Liver (tissue), 9 donors: Measurements from ENCODE around the gene REEP1. TPM values are rescaled to one million over a fixed set of nuclear protein-coding genes. Genes with fewer than 3 reads are reported as not detected.

Experiments
- DNase-seq: peaks from one replicate; pipeline ENCODE4 v3.0.0-alpha.2; 2017; ENCODE audit warnings: low spot score
- H3K27ac ChIP-seq, 2 donors: one replicate each; pipeline ENCODE4 v1.7.0; 2013; ENCODE audit warnings: inconsistent platforms in 2 of 2, low read length in 2 of 2, control low read depth in 1 of 2, low read depth in 1 of 2, mild to moderate bottlenecking in 1 of 2
- H3K27me3 ChIP-seq, 4 donors: one replicate each; pipeline versions ENCODE4 v1.6.1 to v1.7.0; 2013; ENCODE audit warnings: low read length in 3 of 4, inconsistent platforms in 1 of 4, mild to moderate bottlenecking in 1 of 4, moderate library complexity in 1 of 4; ENCODE audit not compliant: control insufficient read depth in 4 of 4, insufficient read depth in 4 of 4
- H3K36me3 ChIP-seq, 4 donors: one replicate each; pipeline versions ENCODE4 v1.6.1 to v1.7.0; 2013; ENCODE audit warnings: low read length in 3 of 4, mild to moderate bottlenecking in 3 of 4, low read depth in 1 of 4, moderate library complexity in 1 of 4; ENCODE audit not compliant: control insufficient read depth in 4 of 4, insufficient read depth in 3 of 4
- H3K4me1 ChIP-seq, 4 donors: one replicate each; pipeline versions ENCODE4 v1.6.1 to v1.7.0; 2013; ENCODE audit warnings: low read length in 3 of 4, mild to moderate bottlenecking in 3 of 4, moderate library complexity in 1 of 4; ENCODE audit not compliant: control insufficient read depth in 4 of 4, insufficient read depth in 4 of 4
- H3K4me3 ChIP-seq, 3 donors: one replicate each; pipeline versions ENCODE4 v1.6.1 to v1.7.0; 2013; ENCODE audit warnings: low read length in 3 of 3, control low read depth in 1 of 3, low read depth in 1 of 3, mild to moderate bottlenecking in 1 of 3
- H3K9ac ChIP-seq, 2 donors: one replicate each; pipeline ENCODE4 v1.7.0; 2013; ENCODE audit warnings: low read length in 2 of 2, mild to moderate bottlenecking in 2 of 2, moderate library complexity in 2 of 2, control low read depth in 1 of 2, low read depth in 1 of 2
- H3K9me3 ChIP-seq, 4 donors: one replicate each; pipeline versions ENCODE4 v1.6.1 to v1.7.0; 2013; ENCODE audit warnings: low read length in 3 of 4; ENCODE audit not compliant: control insufficient read depth in 4 of 4
- EGR1 ChIP-seq, 2 donors: IDR thresholded peaks; 2 replicates each; pipeline ENCODE4 v1.6.1; 2016 to 2018; ENCODE audit warnings: antibody characterized with exemption in 2 of 2, low read depth in 2 of 2
- HNF4A ChIP-seq, 2 donors: conservative IDR thresholded peaks; 2 replicates each; pipeline ENCODE4 v1.6.1; 2016; ENCODE audit warnings: antibody characterized with exemption in 2 of 2, mild to moderate bottlenecking in 2 of 2
- HNF4G ChIP-seq: IDR thresholded peaks from 2 replicates; pipeline ENCODE4 v1.6.1; 2016; ENCODE audit warnings: antibody characterized with exemption
- JUND ChIP-seq, 2 donors: IDR thresholded peaks; 2 replicates each; pipeline ENCODE4 v1.6.1; 2016; ENCODE audit warnings: antibody characterized with exemption in 2 of 2
- RXRA ChIP-seq, 2 donors: IDR thresholded peaks; 2 replicates each; pipeline ENCODE4 v1.6.1; 2017 to 2018; ENCODE audit warnings: antibody characterized with exemption in 2 of 2, mild to moderate bottlenecking in 1 of 2
- TAF1 ChIP-seq: conservative IDR thresholded peaks from 2 replicates; pipeline ENCODE4 v1.6.1; 2016; ENCODE audit warnings: antibody characterized with exemption, mild to moderate bottlenecking
- WGBS: extraction: QIAGEN DNeasy Blood & Tissue Kit; methylation state at CpG from one replicate; pipeline ENCODE4 v1.1.7; 2013; 5-methylcytosine and 5-hydroxymethylcytosine counted together
- polyA plus RNA-seq, 2 donors: library from polyadenylated mRNA; stranded (reverse) in 1 of 2; unstranded in 1 of 2; fragments of 200-250 nt in 1 of 2; fragments of >200 nt in 1 of 2; fragmentation: Nextera tagmentation in 1 of 2; extraction: Ambion mirVana in 1 of 2; gene quantifications; one replicate each; pipeline versions ENCODE4 v1.2.1 to v1.2.3, GENCODE V29; 2013 to 2015
- total RNA-seq, 2 donors: library from RNA; depleted of rRNA; stranded (reverse); fragments of >200 nt; gene quantifications; one replicate each; pipeline ENCODE4 v1.2.3, GENCODE V29; 2014
- TF ChIP-seq, protein P1 (sequence below): IDR thresholded peaks from 2 replicates; pipeline ENCODE4 v1.6.1; 2016; ENCODE audit warnings: antibody characterized with exemption, mild to moderate bottlenecking
- TF ChIP-seq, protein P2 (sequence below): fragments of 150-350 bp; IDR thresholded peaks from 2 replicates; pipeline ENCODE4 v1.5.1; 2017; ENCODE audit warnings: improper control_type of control experiment, low read depth, low read length; ENCODE audit not compliant: missing input control
- TF ChIP-seq, protein P3 (sequence below): IDR thresholded peaks from 2 replicates; pipeline ENCODE4 v1.6.1; 2016; ENCODE audit warnings: antibody characterized with exemption
- TF ChIP-seq, protein P4 (sequence below): IDR thresholded peaks from 2 replicates; pipeline ENCODE4 v1.6.1; 2016; ENCODE audit warnings: antibody characterized with exemption
- donor health status: healthy.
- donor health status: healthy.
- donor health status: healthy.
- donor health status: healthy.
- donor health status: healthy.

REEP1 gene
- total and polyA plus RNA-seq, 4 donors, result 0.46 to 1.7 (median 0.89) TPM

DNA sequence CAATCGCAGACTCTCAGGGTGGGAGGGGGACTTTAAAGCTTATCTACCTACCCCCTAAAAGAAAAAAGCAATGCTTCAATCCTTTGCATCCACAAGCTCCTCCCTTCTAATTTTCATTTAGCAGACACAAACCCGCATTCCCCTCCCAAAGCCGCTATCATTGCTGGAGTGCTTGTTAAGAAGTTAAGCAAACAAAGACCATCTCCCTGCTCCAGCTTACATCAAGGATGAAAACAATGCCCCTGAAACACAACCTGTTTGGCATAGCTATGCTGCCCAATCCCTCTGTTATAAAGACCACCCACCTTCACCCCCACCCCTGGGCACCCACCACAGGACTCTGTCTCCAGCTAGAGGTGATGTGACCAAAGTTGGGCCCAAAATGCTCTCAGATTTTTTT, 33.0 kb downstream of the REEP1 start:
- WGBS, result 84% methylated on average over 3 of the region's 3 CpGs
- Histone ChIP-seq H3K9ac (no peak overlapping the region), H3K9me3 (no peaks in the 10 kb centered on the region), H3K4me3 (no peak overlapping the region), H3K36me3 (no peaks in the 10 kb centered on the region), H3K27ac (no peak overlapping the region), H3K4me1 (no peaks in the 10 kb centered on the region), H3K27me3 (no peaks in the 10 kb centered on the region)
- no peak for TF ChIP-seq JUND (IDR thresholded peaks at IDR 0.05)
- TF ChIP-seq RXRA (IDR thresholded peaks at IDR 0.05), result no peak
- TF ChIP-seq EGR1 (IDR thresholded peaks at IDR 0.05; ENCODE audit: low read depth in 2 of 2), result no peak
- TF ChIP-seq HNF4G, result no peak
- TF ChIP-seq, protein P1, sequence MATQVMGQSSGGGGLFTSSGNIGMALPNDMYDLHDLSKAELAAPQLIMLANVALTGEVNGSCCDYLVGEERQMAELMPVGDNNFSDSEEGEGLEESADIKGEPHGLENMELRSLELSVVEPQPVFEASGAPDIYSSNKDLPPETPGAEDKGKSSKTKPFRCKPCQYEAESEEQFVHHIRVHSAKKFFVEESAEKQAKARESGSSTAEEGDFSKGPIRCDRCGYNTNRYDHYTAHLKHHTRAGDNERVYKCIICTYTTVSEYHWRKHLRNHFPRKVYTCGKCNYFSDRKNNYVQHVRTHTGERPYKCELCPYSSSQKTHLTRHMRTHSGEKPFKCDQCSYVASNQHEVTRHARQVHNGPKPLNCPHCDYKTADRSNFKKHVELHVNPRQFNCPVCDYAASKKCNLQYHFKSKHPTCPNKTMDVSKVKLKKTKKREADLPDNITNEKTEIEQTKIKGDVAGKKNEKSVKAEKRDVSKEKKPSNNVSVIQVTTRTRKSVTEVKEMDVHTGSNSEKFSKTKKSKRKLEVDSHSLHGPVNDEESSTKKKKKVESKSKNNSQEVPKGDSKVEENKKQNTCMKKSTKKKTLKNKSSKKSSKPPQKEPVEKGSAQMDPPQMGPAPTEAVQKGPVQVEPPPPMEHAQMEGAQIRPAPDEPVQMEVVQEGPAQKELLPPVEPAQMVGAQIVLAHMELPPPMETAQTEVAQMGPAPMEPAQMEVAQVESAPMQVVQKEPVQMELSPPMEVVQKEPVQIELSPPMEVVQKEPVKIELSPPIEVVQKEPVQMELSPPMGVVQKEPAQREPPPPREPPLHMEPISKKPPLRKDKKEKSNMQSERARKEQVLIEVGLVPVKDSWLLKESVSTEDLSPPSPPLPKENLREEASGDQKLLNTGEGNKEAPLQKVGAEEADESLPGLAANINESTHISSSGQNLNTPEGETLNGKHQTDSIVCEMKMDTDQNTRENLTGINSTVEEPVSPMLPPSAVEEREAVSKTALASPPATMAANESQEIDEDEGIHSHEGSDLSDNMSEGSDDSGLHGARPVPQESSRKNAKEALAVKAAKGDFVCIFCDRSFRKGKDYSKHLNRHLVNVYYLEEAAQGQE, result no peak
- TF ChIP-seq, protein P2, sequence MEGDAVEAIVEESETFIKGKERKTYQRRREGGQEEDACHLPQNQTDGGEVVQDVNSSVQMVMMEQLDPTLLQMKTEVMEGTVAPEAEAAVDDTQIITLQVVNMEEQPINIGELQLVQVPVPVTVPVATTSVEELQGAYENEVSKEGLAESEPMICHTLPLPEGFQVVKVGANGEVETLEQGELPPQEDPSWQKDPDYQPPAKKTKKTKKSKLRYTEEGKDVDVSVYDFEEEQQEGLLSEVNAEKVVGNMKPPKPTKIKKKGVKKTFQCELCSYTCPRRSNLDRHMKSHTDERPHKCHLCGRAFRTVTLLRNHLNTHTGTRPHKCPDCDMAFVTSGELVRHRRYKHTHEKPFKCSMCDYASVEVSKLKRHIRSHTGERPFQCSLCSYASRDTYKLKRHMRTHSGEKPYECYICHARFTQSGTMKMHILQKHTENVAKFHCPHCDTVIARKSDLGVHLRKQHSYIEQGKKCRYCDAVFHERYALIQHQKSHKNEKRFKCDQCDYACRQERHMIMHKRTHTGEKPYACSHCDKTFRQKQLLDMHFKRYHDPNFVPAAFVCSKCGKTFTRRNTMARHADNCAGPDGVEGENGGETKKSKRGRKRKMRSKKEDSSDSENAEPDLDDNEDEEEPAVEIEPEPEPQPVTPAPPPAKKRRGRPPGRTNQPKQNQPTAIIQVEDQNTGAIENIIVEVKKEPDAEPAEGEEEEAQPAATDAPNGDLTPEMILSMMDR, result no peak
- no peak for DNase-seq

- Histone ChIP-seq H3K27ac (no peak overlapping the region), H3K4me1 (no peaks in the 10 kb centered on the region)
Observed at GRCh38 chr2:86302320-86302719, 35.1 kb downstream of the REEP1 start.

More at GRCh38 chr2:86302320-86302719, 35.1 kb downstream of the REEP1 start:
- Histone ChIP-seq H3K9ac (no peak overlapping the region), H3K27me3 (no peaks in the 10 kb centered on the region), H3K36me3 (no peaks in the 10 kb centered on the region), H3K4me3 (no peak overlapping the region), H3K9me3 (no peaks in the 10 kb centered on the region)
- 75% methylated on average over 1 of the region's 1 CpG for WGBS
- TF ChIP-seq, protein P3, sequence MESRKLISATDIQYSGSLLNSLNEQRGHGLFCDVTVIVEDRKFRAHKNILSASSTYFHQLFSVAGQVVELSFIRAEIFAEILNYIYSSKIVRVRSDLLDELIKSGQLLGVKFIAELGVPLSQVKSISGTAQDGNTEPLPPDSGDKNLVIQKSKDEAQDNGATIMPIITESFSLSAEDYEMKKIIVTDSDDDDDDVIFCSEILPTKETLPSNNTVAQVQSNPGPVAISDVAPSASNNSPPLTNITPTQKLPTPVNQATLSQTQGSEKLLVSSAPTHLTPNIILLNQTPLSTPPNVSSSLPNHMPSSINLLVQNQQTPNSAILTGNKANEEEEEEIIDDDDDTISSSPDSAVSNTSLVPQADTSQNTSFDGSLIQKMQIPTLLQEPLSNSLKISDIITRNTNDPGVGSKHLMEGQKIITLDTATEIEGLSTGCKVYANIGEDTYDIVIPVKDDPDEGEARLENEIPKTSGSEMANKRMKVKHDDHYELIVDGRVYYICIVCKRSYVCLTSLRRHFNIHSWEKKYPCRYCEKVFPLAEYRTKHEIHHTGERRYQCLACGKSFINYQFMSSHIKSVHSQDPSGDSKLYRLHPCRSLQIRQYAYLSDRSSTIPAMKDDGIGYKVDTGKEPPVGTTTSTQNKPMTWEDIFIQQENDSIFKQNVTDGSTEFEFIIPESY, result no peak
- TF ChIP-seq, protein P1, result no peak
- TF ChIP-seq, protein P4, sequence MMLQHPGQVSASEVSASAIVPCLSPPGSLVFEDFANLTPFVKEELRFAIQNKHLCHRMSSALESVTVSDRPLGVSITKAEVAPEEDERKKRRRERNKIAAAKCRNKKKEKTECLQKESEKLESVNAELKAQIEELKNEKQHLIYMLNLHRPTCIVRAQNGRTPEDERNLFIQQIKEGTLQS, result no peak
- no peak for TF ChIP-seq EGR1 (IDR thresholded peaks at IDR 0.05; ENCODE audit: low read depth in 2 of 2)
- no peak for TF ChIP-seq TAF1
- TF ChIP-seq JUND (IDR thresholded peaks at IDR 0.05), result no peak
- TF ChIP-seq HNF4A (conservative IDR thresholded peaks at IDR 0.05), result no peak
- DNase-seq, result no peak
